CD4-positive, alpha-beta T cell treated with Interleukin-12 subunit alpha and Interleukin-12 subunit beta, for 1 hour (primary cell): ENCODE measurements around the gene MSI2.
"Not testable (repeated sequence)": the region's sequence is repeated elsewhere in the genome, so short reads cannot be mapped to it uniquely, and the experiment has no call there.

Experiments used
- DNase-seq: peaks from one replicate; pipeline ENCODE4 v3.0.0-alpha.2; 2020

MSI2 gene

GRCh38 chr17:57489321-57489720 lies 233.0 kb downstream of the MSI2 start:
- DNase-seq = no peak

GRCh38 chr17:57490111-57490845 lies 234.0 kb downstream of the MSI2 start:
- DNase-seq = no peak

GRCh38 chr17:57490890-57491289 lies 234.6 kb downstream of the MSI2 start:
- no peak for DNase-seq

- DNase-seq = no peak
Measured at GRCh38 chr17:57493171-57493570, 236.8 kb downstream of the MSI2 start.

- no peak for DNase-seq
Measured at GRCh38 chr17:57493625-57494024, 237.3 kb downstream of the MSI2 start.

GRCh38 chr17:57494443-57494842 lies 238.1 kb downstream of the MSI2 start:
- DNase-seq = no peak

- no peak for DNase-seq
Measured at GRCh38 chr17:57495771-57496170, 239.4 kb downstream of the MSI2 start.

- DNase-seq = no peak
Measured at GRCh38 chr17:57496382-57496781, 240.1 kb downstream of the MSI2 start.

- DNase-seq = no peak
Measured at GRCh38 chr17:57498443-57498842, 242.1 kb downstream of the MSI2 start.

GRCh38 chr17:57499221-57499620 lies 242.9 kb downstream of the MSI2 start:
- not testable (repeated sequence) for DNase-seq

- no peak for DNase-seq
Measured at GRCh38 chr17:57499648-57500049, 243.3 kb downstream of the MSI2 start.

GRCh38 chr17:57501016-57501415 lies 244.7 kb downstream of the MSI2 start:
- DNase-seq = no peak

GRCh38 chr17:57502022-57502421 lies 245.7 kb downstream of the MSI2 start:
- no peak for DNase-seq

GRCh38 chr17:57502811-57503241 lies 246.5 kb downstream of the MSI2 start:
- DNase-seq = no peak

- DNase-seq = no peak
Measured at GRCh38 chr17:57504208-57504607, 247.9 kb downstream of the MSI2 start.

- DNase-seq = no peak
Measured at GRCh38 chr17:57505841-57506773, 249.8 kb downstream of the MSI2 start.

- DNase-seq = no peak
Measured at GRCh38 chr17:57506774-57507127, 250.4 kb downstream of the MSI2 start.

- no peak for DNase-seq
Measured at GRCh38 chr17:57507828-57508227, 251.5 kb downstream of the MSI2 start.

- no peak for DNase-seq
Measured at GRCh38 chr17:57508671-57509070, 252.3 kb downstream of the MSI2 start.

GRCh38 chr17:57511475-57512123 lies 255.3 kb downstream of the MSI2 start:
- no peak for DNase-seq

- DNase-seq = no peak
Measured at GRCh38 chr17:57512258-57512657, 255.9 kb downstream of the MSI2 start.

GRCh38 chr17:57512691-57513090 lies 256.4 kb downstream of the MSI2 start:
- DNase-seq = no peak

GRCh38 chr17:57513569-57513968 lies 257.2 kb downstream of the MSI2 start:
- no peak for DNase-seq

- no peak for DNase-seq
Measured at GRCh38 chr17:57514614-57515013, 258.3 kb downstream of the MSI2 start.
